ENCODE results near the gene PLA2G3. TPM values are rescaled to one million over a fixed set of nuclear protein-coding genes. Genes with fewer than 3 reads are reported as not detected.

The PLA2G3 gene
- total and polyA plus RNA-seq, 12 donors = 0.01 TPM; not detected in 11

- Histone ChIP-seq H3K4me1 (peaks cover 0 to 84% (median 31%) of the 10 kb centered on the region in 9 donors), H3K9me3 (no peaks in the 10 kb centered on the region), H3K4me3 (peak overlapping the region; percentile 32 to 63 (median 57)), H3K36me3 (peaks cover 0 to 100% (median 91%) of the 10 kb centered on the region in 9 donors), H3K27me3 (no peaks in the 10 kb centered on the region), H3K27ac (peak overlapping the region; percentile 78 to 97 (median 94))
- 42% methylated on average over 5 of the region's 5 CpGs for WGBS, 2 donors
- TF ChIP-seq CTCF (IDR thresholded peaks at IDR 0.05) = no peak
- intact Hi-C loops (cut with DNase I) = loop anchor here in 4 of 10 donors (5.0 to 10.0 kb wide), 3 partner anchors 51 to 121 kb away; partner anchors contain the start of genes PLA2G3 (in 2 of the 4) and LIMK2 (in 1 of the 4)
- DNase-seq = peak; percentile 72 to 73
- ATAC-seq = peak; percentile 23 to 85 (median 65)
Observed at GRCh38 chr22:31094021-31094551, 46.2 kb downstream of the PLA2G3 start.

GRCh38 chr22:31093086-31093850, 47.0 kb downstream of the PLA2G3 start:
- Histone ChIP-seq H3K27me3 (no peaks in the 10 kb centered on the region), H3K27ac (peak overlapping the region; percentile 78 to 97 (median 94)), H3K9me3 (no peaks in the 10 kb centered on the region), H3K36me3 (peaks cover 0 to 100% (median 91%) of the 10 kb centered on the region in 9 donors), H3K4me3 (peak overlapping the region; percentile 32 to 63 (median 57)), H3K4me1 (peaks cover 0 to 81% (median 28%) of the 10 kb centered on the region in 9 donors)
- intact Hi-C loops (cut with DNase I) = loop anchor here in 4 of 10 donors (5.0 to 10.0 kb wide), 3 partner anchors 52 to 122 kb away; partner anchors contain the start of genes PLA2G3 (in 2 of the 4) and LIMK2 (in 1 of the 4)
- DNase-seq = peak; percentile 81 to 84
- TF ChIP-seq CTCF (IDR thresholded peaks at IDR 0.05) = no peak
- peak; percentile 69 to 88 (median 81) for ATAC-seq
- WGBS, 2 donors = 47 to 60% methylated on average over 33 of the region's 33 CpGs

DNA sequence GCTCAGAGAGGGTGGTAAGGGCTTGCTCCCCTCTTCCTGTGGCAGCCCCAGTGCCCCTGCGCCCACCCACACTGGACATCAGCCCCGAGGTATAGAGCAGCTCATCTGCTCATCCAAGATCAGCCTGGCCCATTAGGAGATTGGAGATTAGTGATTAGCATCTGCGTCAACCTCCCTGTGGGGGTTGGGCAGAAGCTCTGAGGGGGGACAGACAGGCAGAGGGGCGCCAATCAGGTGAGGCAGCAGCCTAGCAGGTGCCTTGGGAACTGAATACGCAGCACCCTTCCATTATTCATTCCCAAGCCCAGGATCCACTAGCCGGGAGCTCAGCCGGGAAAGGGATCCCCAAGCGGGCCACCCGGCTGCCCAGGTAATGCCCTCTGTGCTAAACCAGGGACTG, 48.1 kb downstream of the PLA2G3 start:
- ATAC-seq (no peak), DNase-seq (no peak)
- intact Hi-C loops (cut with DNase I) = loop anchor here in 4 of 10 donors (5.0 to 10.0 kb wide), 3 partner anchors 53 to 123 kb away; partner anchors contain the start of genes PLA2G3 (in 2 of the 4) and LIMK2 (in 1 of the 4)
- Histone ChIP-seq H3K27me3 (no peaks in the 10 kb centered on the region), H3K27ac (peak overlapping the region in 8 of 10 donors; percentile 93 to 97 (median 94)), H3K9me3 (no peaks in the 10 kb centered on the region), H3K4me3 (no peak overlapping the region), H3K4me1 (peaks cover 0 to 82% (median 33%) of the 10 kb centered on the region in 9 donors), H3K36me3 (peaks cover 0 to 100% (median 85%) of the 10 kb centered on the region in 9 donors)
- no peak for TF ChIP-seq CTCF (IDR thresholded peaks at IDR 0.05)
- WGBS, 2 donors = 92 to 94% methylated on average over 9 of the region's 9 CpGs
